GM21723 (cell line): Measurements from ENCODE around the gene TMPRSS3.

Experiments
- ATAC-seq: cut with Tn5 transposase; IDR thresholded peaks from one replicate; pipeline ENCODE4 v1.9.1; 2021; ENCODE audit warnings: mild to moderate bottlenecking, moderate library complexity; ENCODE audit not compliant: unreplicated experiment

The TMPRSS3 gene

GRCh38 chr21:42338729-42339715 lies 56.8 kb downstream of the TMPRSS3 start:
- no peak for ATAC-seq

GRCh38 chr21:42337830-42338728 lies 57.8 kb downstream of the TMPRSS3 start:
- no peak for ATAC-seq

- no peak for ATAC-seq
Measured at GRCh38 chr21:42337276-42337675, 58.6 kb downstream of the TMPRSS3 start.

GRCh38 chr21:42336054-42336453 lies 59.8 kb downstream of the TMPRSS3 start:
- no peak for ATAC-seq

GRCh38 chr21:42332557-42333317 lies 63.1 kb downstream of the TMPRSS3 start:
- ATAC-seq: no peak

- no peak for ATAC-seq
Measured at GRCh38 chr21:42331660-42332059, 64.2 kb downstream of the TMPRSS3 start.

GRCh38 chr21:42330380-42331371 lies 65.2 kb downstream of the TMPRSS3 start:
- no peak for ATAC-seq

- ATAC-seq: no peak
Measured at GRCh38 chr21:42324896-42325295, 71.0 kb downstream of the TMPRSS3 start.
